Activated T-cell treated with anti-CD3 and anti-CD28 coated beads, Interleukin-2, amount 50 U/mL, for 4 hours (primary cell): ENCODE measurements around the gene AP5S1. TPM values are rescaled to one million over a fixed set of nuclear protein-coding genes. Genes with fewer than 3 reads are reported as not detected.

Experiments
- ATAC-seq, 2 donors: fragments of 200-7000 bp; cut with Tn5 transposase; one replicate each; pipeline ENCODE4 v1.10.0; 2021
- DNase-seq: peaks from one replicate; pipeline ENCODE4 v3.0.0-alpha.2; 2020
- H3K27me3 Mint-ChIP-seq: one replicate; pipeline ENCODE4 v1.8.0; 2021; ENCODE audit warnings: low read depth, mixed read lengths
- H3K36me3 Mint-ChIP-seq: one replicate; pipeline ENCODE4 v1.8.0; 2022; ENCODE audit warnings: mixed read lengths; ENCODE audit not compliant: insufficient read depth
- H3K4me1 Mint-ChIP-seq: one replicate; pipeline ENCODE4 v1.8.0; 2021; ENCODE audit warnings: low read depth, mixed read lengths
- H3K4me3 Mint-ChIP-seq: one replicate; pipeline ENCODE4 v1.8.0; 2021; ENCODE audit warnings: mild to moderate bottlenecking, moderate library complexity, mixed read lengths
- H3K9me3 Mint-ChIP-seq: one replicate; pipeline ENCODE4 v1.8.0; 2021; ENCODE audit warnings: mixed read lengths
- total RNA-seq, 3 donors: library from RNA; stranded (reverse); gene quantifications; one replicate each; pipeline ENCODE4 v1.2.1, GENCODE V29; 2021

Gene AP5S1
- total RNA-seq, 3 donors from 2014 or later: 14.2 to 17.3 (median 14.7) TPM

GRCh38 chr20:3798373-3798768 is 22.0 kb upstream of the AP5S1 start:
- peak overlapping the region; percentile 90 for H3K4me3 Mint-ChIP-seq
- H3K27me3 Mint-ChIP-seq: no peaks in the 10 kb centered on the region
- H3K36me3 Mint-ChIP-seq: peaks cover 19% of the 10 kb centered on the region
- H3K9me3 Mint-ChIP-seq: no peaks in the 10 kb centered on the region
- no peak for DNase-seq
- ATAC-seq: no peak
- peaks cover 69% of the 10 kb centered on the region for H3K4me1 Mint-ChIP-seq

GRCh38 chr20:3798908-3799248 is 21.5 kb upstream of the AP5S1 start:
- peaks cover 24% of the 10 kb centered on the region for H3K36me3 Mint-ChIP-seq
- H3K27me3 Mint-ChIP-seq: no peaks in the 10 kb centered on the region
- H3K4me1 Mint-ChIP-seq: peaks cover 74% of the 10 kb centered on the region
- DNase-seq (no peak), ATAC-seq (no peak)
- peak overlapping the region; percentile 90 for H3K4me3 Mint-ChIP-seq
- H3K9me3 Mint-ChIP-seq: no peaks in the 10 kb centered on the region

- Mint-ChIP-seq H3K27me3 (no peaks in the 10 kb centered on the region), H3K9me3 (no peaks in the 10 kb centered on the region), H3K4me1 (peaks cover 79% of the 10 kb centered on the region), H3K4me3 (no peak overlapping the region), H3K36me3 (peaks cover 35% of the 10 kb centered on the region)
- no peak for ATAC-seq
- no peak for DNase-seq
Observed at GRCh38 chr20:3800256-3800877, 20.0 kb upstream of the AP5S1 start.

- no peak for ATAC-seq
- Mint-ChIP-seq H3K27me3 (no peaks in the 10 kb centered on the region), H3K4me3 (no peak overlapping the region), H3K9me3 (no peaks in the 10 kb centered on the region), H3K4me1 (peaks cover 78% of the 10 kb centered on the region), H3K36me3 (peaks cover 40% of the 10 kb centered on the region)
- no peak for DNase-seq
Observed at GRCh38 chr20:3800878-3801260, 19.5 kb upstream of the AP5S1 start.

GRCh38 chr20:3801299-3801698 is 19.0 kb upstream of the AP5S1 start:
- no peaks in the 10 kb centered on the region for H3K9me3 Mint-ChIP-seq
- peaks cover 42% of the 10 kb centered on the region for H3K36me3 Mint-ChIP-seq
- H3K4me1 Mint-ChIP-seq: peaks cover 81% of the 10 kb centered on the region
- H3K4me3 Mint-ChIP-seq: no peak overlapping the region
- H3K27me3 Mint-ChIP-seq: no peaks in the 10 kb centered on the region
- ATAC-seq (no peak), DNase-seq (no peak)

GRCh38 chr20:3801846-3802245 is 18.5 kb upstream of the AP5S1 start:
- Mint-ChIP-seq H3K4me1 (peaks cover 82% of the 10 kb centered on the region), H3K27me3 (no peaks in the 10 kb centered on the region), H3K9me3 (no peaks in the 10 kb centered on the region), H3K36me3 (peaks cover 43% of the 10 kb centered on the region), H3K4me3 (no peak overlapping the region)
- ATAC-seq (no peak), DNase-seq (no peak)

GRCh38 chr20:3802524-3803239 is 17.7 kb upstream of the AP5S1 start:
- no peaks in the 10 kb centered on the region for H3K27me3 Mint-ChIP-seq
- no peaks in the 10 kb centered on the region for H3K9me3 Mint-ChIP-seq
- DNase-seq (no peak), ATAC-seq (no peak)
- peaks cover 41% of the 10 kb centered on the region for H3K36me3 Mint-ChIP-seq
- H3K4me1 Mint-ChIP-seq: peaks cover 82% of the 10 kb centered on the region
- H3K4me3 Mint-ChIP-seq: no peak overlapping the region

GRCh38 chr20:3803289-3803688 is 17.1 kb upstream of the AP5S1 start:
- H3K4me1 Mint-ChIP-seq: peaks cover 82% of the 10 kb centered on the region
- ATAC-seq: no peak
- no peaks in the 10 kb centered on the region for H3K27me3 Mint-ChIP-seq
- DNase-seq: no peak
- no peaks in the 10 kb centered on the region for H3K9me3 Mint-ChIP-seq
- H3K36me3 Mint-ChIP-seq: peaks cover 40% of the 10 kb centered on the region
- no peak overlapping the region for H3K4me3 Mint-ChIP-seq

- Mint-ChIP-seq H3K27me3 (no peaks in the 10 kb centered on the region), H3K4me3 (no peak overlapping the region), H3K36me3 (peaks cover 40% of the 10 kb centered on the region), H3K4me1 (peaks cover 78% of the 10 kb centered on the region), H3K9me3 (no peaks in the 10 kb centered on the region)
- DNase-seq (no peak), ATAC-seq (no peak)
Observed at GRCh38 chr20:3803854-3804253, 16.5 kb upstream of the AP5S1 start.

- DNase-seq (no peak), ATAC-seq (no peak)
- no peaks in the 10 kb centered on the region for H3K9me3 Mint-ChIP-seq
- peaks cover 40% of the 10 kb centered on the region for H3K36me3 Mint-ChIP-seq
- H3K4me1 Mint-ChIP-seq: peaks cover 74% of the 10 kb centered on the region
- no peak overlapping the region for H3K4me3 Mint-ChIP-seq
- H3K27me3 Mint-ChIP-seq: no peaks in the 10 kb centered on the region
Observed at GRCh38 chr20:3804254-3804751, 16.0 kb upstream of the AP5S1 start.

GRCh38 chr20:3804781-3805180 is 15.6 kb upstream of the AP5S1 start:
- peaks cover 40% of the 10 kb centered on the region for H3K36me3 Mint-ChIP-seq
- H3K27me3 Mint-ChIP-seq: no peaks in the 10 kb centered on the region
- no peak for DNase-seq
- no peaks in the 10 kb centered on the region for H3K9me3 Mint-ChIP-seq
- ATAC-seq: no peak
- peaks cover 69% of the 10 kb centered on the region for H3K4me1 Mint-ChIP-seq
- H3K4me3 Mint-ChIP-seq: no peak overlapping the region

- Mint-ChIP-seq H3K36me3 (peaks cover 22% of the 10 kb centered on the region), H3K27me3 (no peaks in the 10 kb centered on the region), H3K4me3 (no peak overlapping the region), H3K9me3 (no peaks in the 10 kb centered on the region), H3K4me1 (peaks cover 73% of the 10 kb centered on the region)
- ATAC-seq (no peak), DNase-seq (no peak)
Observed at GRCh38 chr20:3808544-3808943, 11.8 kb upstream of the AP5S1 start.

GRCh38 chr20:3811467-3812258 is 8.7 kb upstream of the AP5S1 start:
- Mint-ChIP-seq H3K4me1 (peaks cover 78% of the 10 kb centered on the region), H3K36me3 (no peaks in the 10 kb centered on the region), H3K9me3 (no peaks in the 10 kb centered on the region), H3K27me3 (no peaks in the 10 kb centered on the region), H3K4me3 (peak overlapping the region; percentile 81)
- ATAC-seq: peak; percentile 93 to 94
- DNase-seq: peak; percentile 91

- H3K4me1 Mint-ChIP-seq: peaks cover 73% of the 10 kb centered on the region
- H3K9me3 Mint-ChIP-seq: no peaks in the 10 kb centered on the region
- no peaks in the 10 kb centered on the region for H3K36me3 Mint-ChIP-seq
- H3K27me3 Mint-ChIP-seq: no peaks in the 10 kb centered on the region
- H3K4me3 Mint-ChIP-seq: peak overlapping the region; percentile 81
- DNase-seq: no peak
- ATAC-seq: no peak
Observed at GRCh38 chr20:3812259-3812681, 8.1 kb upstream of the AP5S1 start.
